SK-N-SH (cell line): ENCODE data around the gene USP47. TPM values are rescaled to one million over a fixed set of nuclear protein-coding genes. Genes with fewer than 3 reads are reported as not detected.

Experiments used
- CTCF ChIA-PET: fragments of 300-600, 350-600 bp; formaldehyde crosslinking; extraction: SDS; loops from one replicate; lab custom pipeline; 2021; lab: Yijun Ruan, JAX
- POLR2A ChIA-PET: fragments of 350-600 bp; sonication (Branson Sonifier 250); formaldehyde crosslinking; extraction: SDS; loops from one replicate; lab custom pipeline; 2020; ENCODE audit warnings: antibody characterized with exemption, inconsistent platforms; lab: Yijun Ruan, JAX
- DNase-seq: peaks from one replicate; pipeline ENCODE4 v3.0.0; 2012
- H2AFZ ChIP-seq: fragments of 200-600 bp; sonication (generic); 2 replicates; pipeline ENCODE4 v1.8.1; 2016; ENCODE audit warnings: antibody characterized with exemption, mild to moderate bottlenecking, low read depth
- H3F3A ChIP-seq: fragments of 200-600 bp; sonication (generic); replicated peaks from 2 replicates; pipeline ENCODE3; 2016; ENCODE audit warnings: antibody characterized with exemption, mild to moderate bottlenecking; ENCODE audit not compliant: insufficient read depth
- H3K27ac ChIP-seq, 2 experiments: fragments of 200-500 bp in 1 of 2; fragments of 200-600 bp in 1 of 2; sonication (Bioruptor generic) in 1 of 2; sonication (generic), shearing (Covaris generic) in 1 of 2; 2 replicates each; pipeline versions ENCODE4 v1.5.1 to v1.6.1; 2014 to 2016; ENCODE audit warnings: low read depth in 2 of 2, inconsistent platforms in 1 of 2, low read length in 1 of 2, mild to moderate bottlenecking in 1 of 2, mixed read lengths in 1 of 2
- H3K27me3 ChIP-seq: fragments of 200-600 bp; sonication (generic), shearing (Covaris generic); 2 replicates; pipeline ENCODE4 v1.6.1; 2016; ENCODE audit warnings: mixed run types; ENCODE audit not compliant: insufficient read depth
- H3K36me3 ChIP-seq, 2 experiments: fragments of 200-500 bp in 1 of 2; fragments of 200-600 bp in 1 of 2; sonication (Bioruptor generic) in 1 of 2; sonication (generic) in 1 of 2; replicated peaks in 1 of 2; 2 replicates each; pipeline versions ENCODE3 to v1.5.1; 2014 to 2016; ENCODE audit warnings: low read length in 1 of 2, mild to moderate bottlenecking in 1 of 2; ENCODE audit not compliant: insufficient read depth in 2 of 2, control insufficient read depth in 1 of 2
- H3K4me1 ChIP-seq, 2 experiments: fragments of 200-500 bp in 1 of 2; fragments of 200-600 bp in 1 of 2; sonication (Bioruptor generic) in 1 of 2; sonication (generic), shearing (Covaris generic) in 1 of 2; 2 replicates each; pipeline versions ENCODE4 v1.5.1 to v1.6.1; 2014 to 2016; ENCODE audit warnings: low read depth in 1 of 2, low read length in 1 of 2, mixed run types in 1 of 2; ENCODE audit not compliant: insufficient read depth in 2 of 2, control insufficient read depth in 1 of 2
- H3K4me2 ChIP-seq: fragments of 200-600 bp; sonication (generic), shearing (Covaris generic); 2 replicates; pipeline ENCODE4 v1.6.1; 2017; ENCODE audit warnings: mixed run types
- H3K4me3 ChIP-seq, 2 experiments: fragments of 200-500 bp in 1 of 2; fragments of 200-600 bp in 1 of 2; sonication (Bioruptor generic) in 1 of 2; sonication (generic), shearing (Covaris generic) in 1 of 2; 2 replicates each; pipeline versions ENCODE4 v1.5.1 to v1.8.1; 2014 to 2016; ENCODE audit warnings: low read depth in 2 of 2, inconsistent platforms in 1 of 2, low read length in 1 of 2, mild to moderate bottlenecking in 1 of 2, mixed read lengths in 1 of 2, moderate library complexity in 1 of 2
- H3K79me2 ChIP-seq: fragments of 200-600 bp; sonication (generic); 2 replicates; pipeline ENCODE4 v1.8.1; 2017; ENCODE audit warnings: mild to moderate bottlenecking; ENCODE audit not compliant: insufficient read depth
- H3K9ac ChIP-seq: fragments of 200-600 bp; sonication (generic); 2 replicates; pipeline ENCODE4 v1.6.1; 2017; ENCODE audit warnings: mixed run types
- H3K9me2 ChIP-seq: fragments of 200-600 bp; sonication (generic); 2 replicates; pipeline ENCODE4 v1.6.1; 2017; ENCODE audit warnings: mixed run types
- H3K9me3 ChIP-seq: fragments of 200-600 bp; sonication (generic); 2 replicates; pipeline ENCODE4 v1.6.1; 2017; ENCODE audit warnings: mixed run types, mild to moderate bottlenecking, moderate library complexity
- H4K20me1 ChIP-seq: fragments of 200-600 bp; sonication (generic); 2 replicates; pipeline ENCODE4 v1.6.1; 2017; ENCODE audit warnings: mild to moderate bottlenecking, mixed run types; ENCODE audit not compliant: insufficient read depth
- ELF1 ChIP-seq: IDR thresholded peaks from 2 replicates; pipeline ENCODE4 v1.4.0; 2012
- EP300 ChIP-seq, 2 experiments: IDR thresholded peaks; 2 replicates each; pipeline versions ENCODE4 v1.4.0 to v1.6.1; 2012; ENCODE audit warnings: borderline replicate concordance in 1 of 2, low read depth in 1 of 2, low read length in 1 of 2
- FOSL2 ChIP-seq: IDR thresholded peaks from 2 replicates; pipeline ENCODE4 v1.4.0; 2012; ENCODE audit warnings: low read depth, mild to moderate bottlenecking, moderate library complexity, borderline replicate concordance
- FOXJ3 ChIP-seq: sonication (generic); formaldehyde crosslinking; IDR thresholded peaks from 2 replicates; pipeline ENCODE4 v1.5.1; 2020; ENCODE audit warnings: mild to moderate bottlenecking, missing genetic modification reagents
- FOXM1 ChIP-seq: IDR thresholded peaks from 2 replicates; pipeline ENCODE4 v1.4.0; 2012; ENCODE audit warnings: low read depth, mild to moderate bottlenecking
- GATA2 ChIP-seq: sonication (generic); formaldehyde crosslinking; IDR thresholded peaks from 2 replicates; pipeline ENCODE4 v1.5.0; 2020; ENCODE audit warnings: mild to moderate bottlenecking, missing genetic modification reagents
- JUND ChIP-seq: IDR thresholded peaks from 2 replicates; pipeline ENCODE4 v1.4.0; 2012
- RCOR1 ChIP-seq: fragments of 150-350 bp; IDR thresholded peaks from 2 replicates; pipeline ENCODE4 v1.6.1; 2017; ENCODE audit warnings: antibody characterized with exemption, low read length
- SMC3 ChIP-seq: IDR thresholded peaks from 2 replicates; pipeline ENCODE4 v1.6.1; 2012; ENCODE audit warnings: low read depth, low read length, improper control_type of control experiment
- TCF12 ChIP-seq: IDR thresholded peaks from 2 replicates; pipeline ENCODE4 v1.4.0; 2012
- YY1 ChIP-seq: IDR thresholded peaks from 2 replicates; pipeline ENCODE4 v1.4.0; 2012; ENCODE audit warnings: low read depth, mild to moderate bottlenecking
- WGBS: methylation state at CpG from one replicate; pipeline ENCODE4 v1.1.6; 2017; ENCODE audit warnings: low lambda C conversion rate; 5-methylcytosine and 5-hydroxymethylcytosine counted together
- polyA plus RNA-seq, 3 experiments: library from polyadenylated mRNA; depleted of rRNA; stranded (reverse); fragments of >200 nt; gene quantifications; 2 replicates each; pipeline ENCODE4 v1.2.3, GENCODE V29; 2012
- TF ChIP-seq, protein P1 (sequence below): fragments of 150-350 bp; IDR thresholded peaks from 2 replicates; pipeline ENCODE4 v1.6.1; 2017; ENCODE audit warnings: antibody characterized with exemption, low read length, low read depth, borderline replicate concordance
- TF ChIP-seq, protein P2 (sequence below): fragments of 200-600 bp; sonication (generic); IDR thresholded peaks from 2 replicates; pipeline ENCODE4 v1.6.1; 2017; ENCODE audit warnings: antibody characterized with exemption, mild to moderate bottlenecking, moderate library complexity
- TF ChIP-seq, protein P3 (sequence below): IDR thresholded peaks from 2 replicates; pipeline ENCODE4; 2012
- TF ChIP-seq, protein P4 (sequence below): IDR thresholded peaks from 2 replicates; pipeline ENCODE4 v1.6.1; 2012; ENCODE audit warnings: mild to moderate bottlenecking, low read depth, low read length, moderate library complexity
- TF ChIP-seq, protein P5 (sequence below): IDR thresholded peaks from 2 replicates; pipeline ENCODE4 v1.4.0; 2012; ENCODE audit warnings: low read depth, borderline replicate concordance
- TF ChIP-seq, protein P6 (sequence below): IDR thresholded peaks from 2 replicates; pipeline ENCODE4 v1.4.0; 2012; ENCODE audit warnings: low read depth

USP47 gene
- polyA plus RNA-seq, 1 of the 3 experiments (the other 2 are of a cell fraction) = 10.3 TPM

DNA sequence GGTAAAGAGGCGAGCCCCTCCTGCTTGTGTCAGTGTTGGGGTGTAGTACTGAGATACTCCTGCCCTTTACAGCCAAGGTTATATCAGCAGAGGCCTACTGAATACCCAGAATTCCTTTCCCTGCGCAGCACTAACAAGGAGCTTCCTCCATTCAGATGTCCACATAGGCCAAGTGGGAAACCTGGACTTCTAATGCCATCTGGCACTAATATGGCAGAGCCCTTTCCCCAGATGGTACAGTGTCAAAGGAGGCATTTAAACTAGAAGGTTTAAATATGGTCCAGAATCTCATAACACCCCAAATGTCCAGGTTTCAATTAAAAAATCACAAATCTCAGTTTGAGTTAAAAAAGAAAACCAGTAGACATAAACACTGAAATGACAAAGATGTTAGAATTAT is 68.8 kb downstream of the USP47 start (continued):
- TF ChIP-seq, protein P1, sequence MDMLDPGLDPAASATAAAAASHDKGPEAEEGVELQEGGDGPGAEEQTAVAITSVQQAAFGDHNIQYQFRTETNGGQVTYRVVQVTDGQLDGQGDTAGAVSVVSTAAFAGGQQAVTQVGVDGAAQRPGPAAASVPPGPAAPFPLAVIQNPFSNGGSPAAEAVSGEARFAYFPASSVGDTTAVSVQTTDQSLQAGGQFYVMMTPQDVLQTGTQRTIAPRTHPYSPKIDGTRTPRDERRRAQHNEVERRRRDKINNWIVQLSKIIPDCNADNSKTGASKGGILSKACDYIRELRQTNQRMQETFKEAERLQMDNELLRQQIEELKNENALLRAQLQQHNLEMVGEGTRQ = no peak
- TF ChIP-seq YY1 (no peak), TCF12 (no peak), ELF1 (no peak), SMC3 (no peak)
- TF ChIP-seq, protein P2, sequence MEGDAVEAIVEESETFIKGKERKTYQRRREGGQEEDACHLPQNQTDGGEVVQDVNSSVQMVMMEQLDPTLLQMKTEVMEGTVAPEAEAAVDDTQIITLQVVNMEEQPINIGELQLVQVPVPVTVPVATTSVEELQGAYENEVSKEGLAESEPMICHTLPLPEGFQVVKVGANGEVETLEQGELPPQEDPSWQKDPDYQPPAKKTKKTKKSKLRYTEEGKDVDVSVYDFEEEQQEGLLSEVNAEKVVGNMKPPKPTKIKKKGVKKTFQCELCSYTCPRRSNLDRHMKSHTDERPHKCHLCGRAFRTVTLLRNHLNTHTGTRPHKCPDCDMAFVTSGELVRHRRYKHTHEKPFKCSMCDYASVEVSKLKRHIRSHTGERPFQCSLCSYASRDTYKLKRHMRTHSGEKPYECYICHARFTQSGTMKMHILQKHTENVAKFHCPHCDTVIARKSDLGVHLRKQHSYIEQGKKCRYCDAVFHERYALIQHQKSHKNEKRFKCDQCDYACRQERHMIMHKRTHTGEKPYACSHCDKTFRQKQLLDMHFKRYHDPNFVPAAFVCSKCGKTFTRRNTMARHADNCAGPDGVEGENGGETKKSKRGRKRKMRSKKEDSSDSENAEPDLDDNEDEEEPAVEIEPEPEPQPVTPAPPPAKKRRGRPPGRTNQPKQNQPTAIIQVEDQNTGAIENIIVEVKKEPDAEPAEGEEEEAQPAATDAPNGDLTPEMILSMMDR = no peak
- TF ChIP-seq, all 33 proteins: peak for 0

DNA sequence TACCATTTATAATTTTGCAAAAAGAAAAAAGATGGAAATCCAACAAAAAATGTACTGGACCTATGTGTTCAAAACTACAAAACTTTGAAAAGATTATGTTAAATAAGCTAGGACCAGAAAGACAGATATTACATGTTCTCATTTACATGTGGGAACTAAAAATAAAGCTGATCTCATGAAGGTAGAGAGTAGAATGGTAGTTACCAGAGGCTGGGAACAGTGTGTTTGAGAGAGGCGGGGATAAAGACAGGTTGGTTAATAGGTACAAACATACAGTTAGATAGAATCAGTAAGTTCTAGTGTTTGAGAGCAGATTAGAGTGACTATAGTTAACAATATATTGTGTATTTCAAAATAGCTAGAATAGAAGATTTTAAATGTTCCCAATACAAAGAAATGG is 71.6 kb downstream of the USP47 start:
- H3K9me2 ChIP-seq = no peaks in the 10 kb centered on the region
- H3K36me3 ChIP-seq = peaks cover 45 to 61% of the 10 kb centered on the region in 2 experiments
- ChIA-PET POLR2A (interaction anchor here (0.6 kb wide), 1 partner anchor 1123 kb away, joined by 3 read pairs; no protein-coding TSS in a partner anchor), CTCF (no interaction called here)
- H2AFZ ChIP-seq = no peak overlapping the region
- TF ChIP-seq, protein P3, sequence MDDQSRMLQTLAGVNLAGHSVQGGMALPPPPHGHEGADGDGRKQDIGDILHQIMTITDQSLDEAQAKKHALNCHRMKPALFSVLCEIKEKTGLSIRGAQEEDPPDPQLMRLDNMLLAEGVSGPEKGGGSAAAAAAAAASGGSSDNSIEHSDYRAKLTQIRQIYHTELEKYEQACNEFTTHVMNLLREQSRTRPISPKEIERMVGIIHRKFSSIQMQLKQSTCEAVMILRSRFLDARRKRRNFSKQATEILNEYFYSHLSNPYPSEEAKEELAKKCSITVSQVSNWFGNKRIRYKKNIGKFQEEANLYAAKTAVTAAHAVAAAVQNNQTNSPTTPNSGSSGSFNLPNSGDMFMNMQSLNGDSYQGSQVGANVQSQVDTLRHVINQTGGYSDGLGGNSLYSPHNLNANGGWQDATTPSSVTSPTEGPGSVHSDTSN = no peak
- TF ChIP-seq EP300 (IDR thresholded peaks at IDR 0.05; ENCODE audit: borderline replicate concordance in 1 of 2, low read depth in 1 of 2, low read length in 1 of 2) (no peak), FOXM1 (no peak), GATA2 (CRISPR knock-in tag) (no peak), JUND (no peak), FOXJ3 (no peak), FOSL2 (no peak), RCOR1 (no peak), SMC3 (no peak), TCF12 (no peak), ELF1 (no peak)
- TF ChIP-seq, protein P2 = no peak
- TF ChIP-seq, protein P4, sequence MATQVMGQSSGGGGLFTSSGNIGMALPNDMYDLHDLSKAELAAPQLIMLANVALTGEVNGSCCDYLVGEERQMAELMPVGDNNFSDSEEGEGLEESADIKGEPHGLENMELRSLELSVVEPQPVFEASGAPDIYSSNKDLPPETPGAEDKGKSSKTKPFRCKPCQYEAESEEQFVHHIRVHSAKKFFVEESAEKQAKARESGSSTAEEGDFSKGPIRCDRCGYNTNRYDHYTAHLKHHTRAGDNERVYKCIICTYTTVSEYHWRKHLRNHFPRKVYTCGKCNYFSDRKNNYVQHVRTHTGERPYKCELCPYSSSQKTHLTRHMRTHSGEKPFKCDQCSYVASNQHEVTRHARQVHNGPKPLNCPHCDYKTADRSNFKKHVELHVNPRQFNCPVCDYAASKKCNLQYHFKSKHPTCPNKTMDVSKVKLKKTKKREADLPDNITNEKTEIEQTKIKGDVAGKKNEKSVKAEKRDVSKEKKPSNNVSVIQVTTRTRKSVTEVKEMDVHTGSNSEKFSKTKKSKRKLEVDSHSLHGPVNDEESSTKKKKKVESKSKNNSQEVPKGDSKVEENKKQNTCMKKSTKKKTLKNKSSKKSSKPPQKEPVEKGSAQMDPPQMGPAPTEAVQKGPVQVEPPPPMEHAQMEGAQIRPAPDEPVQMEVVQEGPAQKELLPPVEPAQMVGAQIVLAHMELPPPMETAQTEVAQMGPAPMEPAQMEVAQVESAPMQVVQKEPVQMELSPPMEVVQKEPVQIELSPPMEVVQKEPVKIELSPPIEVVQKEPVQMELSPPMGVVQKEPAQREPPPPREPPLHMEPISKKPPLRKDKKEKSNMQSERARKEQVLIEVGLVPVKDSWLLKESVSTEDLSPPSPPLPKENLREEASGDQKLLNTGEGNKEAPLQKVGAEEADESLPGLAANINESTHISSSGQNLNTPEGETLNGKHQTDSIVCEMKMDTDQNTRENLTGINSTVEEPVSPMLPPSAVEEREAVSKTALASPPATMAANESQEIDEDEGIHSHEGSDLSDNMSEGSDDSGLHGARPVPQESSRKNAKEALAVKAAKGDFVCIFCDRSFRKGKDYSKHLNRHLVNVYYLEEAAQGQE = no peak
- TF ChIP-seq, protein P5, sequence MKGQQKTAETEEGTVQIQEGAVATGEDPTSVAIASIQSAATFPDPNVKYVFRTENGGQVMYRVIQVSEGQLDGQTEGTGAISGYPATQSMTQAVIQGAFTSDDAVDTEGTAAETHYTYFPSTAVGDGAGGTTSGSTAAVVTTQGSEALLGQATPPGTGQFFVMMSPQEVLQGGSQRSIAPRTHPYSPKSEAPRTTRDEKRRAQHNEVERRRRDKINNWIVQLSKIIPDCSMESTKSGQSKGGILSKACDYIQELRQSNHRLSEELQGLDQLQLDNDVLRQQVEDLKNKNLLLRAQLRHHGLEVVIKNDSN = no peak
- TF ChIP-seq, protein P6, sequence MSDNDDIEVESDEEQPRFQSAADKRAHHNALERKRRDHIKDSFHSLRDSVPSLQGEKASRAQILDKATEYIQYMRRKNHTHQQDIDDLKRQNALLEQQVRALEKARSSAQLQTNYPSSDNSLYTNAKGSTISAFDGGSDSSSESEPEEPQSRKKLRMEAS = no peak
- no peak overlapping the region for H3K4me3 ChIP-seq
- no peak for DNase-seq
- no peak overlapping the region for H3K27ac ChIP-seq
- no peaks in the 10 kb centered on the region for H3K27me3 ChIP-seq
- 0 out of 4 replicates have a peak, but pooled peaks cover 0 to 11% of the 10 kb centered on the region in 2 experiments for H3K4me1 ChIP-seq
- H3K9me3 ChIP-seq = no peaks in the 10 kb centered on the region
- H4K20me1 ChIP-seq = no peaks in the 10 kb centered on the region
- WGBS = 97% methylated on average over 1 of the region's 1 CpG
- H3K79me2 ChIP-seq = no peaks in the 10 kb centered on the region
- no peak overlapping the region for H3K4me2 ChIP-seq
- H3F3A ChIP-seq = peaks cover 24% of the 10 kb centered on the region
- H3K9ac ChIP-seq = no peak overlapping the region
